IPS DF 19.7 (cell line): ENCODE results near the gene VGF.

ENCODE experiments used
- DNase-seq: peaks from one replicate; pipeline ENCODE4 v3.0.0-alpha.2; 2013; ENCODE audit warnings: low read depth, low spot score

Gene VGF

DNA sequence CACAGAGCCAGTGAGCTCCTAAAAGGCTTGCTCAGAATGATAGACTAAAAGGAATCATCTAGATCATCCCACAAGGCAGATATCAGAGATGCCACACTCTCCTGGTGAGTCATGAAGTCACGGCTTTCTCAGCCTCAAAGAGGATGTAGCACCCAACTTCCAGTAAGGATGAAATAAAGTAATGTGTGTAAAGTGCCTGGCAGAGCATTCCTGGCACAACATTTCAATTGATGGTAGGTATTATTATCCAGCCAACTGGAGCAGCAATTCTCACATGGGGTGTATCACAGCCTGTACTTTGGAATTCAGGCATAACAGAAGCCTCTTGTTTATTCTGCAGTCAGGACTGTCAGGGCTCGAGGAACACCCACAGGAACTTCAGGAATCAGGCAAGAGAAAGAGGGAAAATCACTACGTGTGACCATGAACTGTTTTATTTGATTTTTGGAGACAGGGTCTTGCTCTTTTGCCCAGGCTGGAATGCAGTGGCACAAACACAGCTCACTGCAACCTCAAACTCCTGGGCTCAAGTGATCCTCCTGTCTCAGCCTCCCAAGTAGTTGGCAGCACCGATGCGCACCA lies 20.0 kb upstream of the VGF start:
- no peak for DNase-seq

DNA sequence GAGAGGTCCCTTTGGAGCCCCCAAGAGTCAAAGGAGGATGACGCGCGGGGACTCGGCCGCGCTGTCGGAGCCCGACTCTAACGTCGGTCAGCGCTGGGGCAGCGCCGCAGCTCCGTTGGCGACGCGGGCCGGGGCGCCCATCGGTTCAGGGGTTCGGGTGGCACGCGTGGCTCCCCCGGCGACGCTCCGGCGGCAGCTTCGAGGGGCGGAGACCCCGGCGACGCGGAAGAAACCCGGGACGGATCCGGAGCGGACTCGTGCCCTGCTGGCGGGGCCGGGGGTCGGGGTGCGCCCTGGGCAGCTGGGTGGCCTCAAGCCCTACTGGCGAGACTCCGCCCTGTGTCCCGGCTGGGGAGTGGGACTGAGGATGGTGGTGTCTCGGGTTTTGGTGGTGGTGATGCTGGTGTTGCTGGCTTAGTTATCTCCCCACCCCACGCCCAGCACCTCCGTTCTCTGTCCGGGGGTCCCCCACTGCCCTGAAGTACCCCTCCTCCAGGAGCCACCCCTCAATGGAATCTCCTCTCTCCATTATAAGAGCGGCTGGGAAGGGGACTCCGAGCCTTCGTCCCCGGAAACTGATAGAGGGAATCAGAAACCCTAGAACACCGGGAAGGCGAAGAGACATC lies 14.9 kb upstream of the VGF start, which contains the start of gene NAT16:
Gene NAT16 (minus strand): TSS at position 164 of the 626 bp plus-strand sequence. CDS start 5,486 bp downstream, outside the sequence.
- no peak for DNase-seq

DNA sequence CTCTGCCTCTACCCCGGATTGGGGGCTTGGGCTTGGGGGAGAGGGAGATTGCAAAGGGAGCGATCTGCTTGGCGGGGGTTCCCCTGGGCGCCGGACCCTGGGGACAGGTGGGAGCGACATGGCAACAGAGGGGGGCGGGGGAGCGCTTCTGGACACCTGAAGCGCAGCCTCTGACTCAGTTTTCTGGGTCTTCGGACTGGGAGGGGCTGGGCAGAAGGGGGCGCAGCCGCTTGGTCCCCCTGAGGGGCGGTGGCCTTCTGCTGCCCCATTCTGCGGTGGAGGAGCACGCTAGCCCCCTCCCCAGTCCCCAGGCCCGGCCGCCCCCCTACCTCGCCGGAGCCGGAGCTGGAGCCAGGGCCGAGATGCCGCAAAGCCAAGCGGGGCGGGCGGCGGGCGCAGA lies 14.3 kb upstream of the VGF start:
- no peak for DNase-seq

DNA sequence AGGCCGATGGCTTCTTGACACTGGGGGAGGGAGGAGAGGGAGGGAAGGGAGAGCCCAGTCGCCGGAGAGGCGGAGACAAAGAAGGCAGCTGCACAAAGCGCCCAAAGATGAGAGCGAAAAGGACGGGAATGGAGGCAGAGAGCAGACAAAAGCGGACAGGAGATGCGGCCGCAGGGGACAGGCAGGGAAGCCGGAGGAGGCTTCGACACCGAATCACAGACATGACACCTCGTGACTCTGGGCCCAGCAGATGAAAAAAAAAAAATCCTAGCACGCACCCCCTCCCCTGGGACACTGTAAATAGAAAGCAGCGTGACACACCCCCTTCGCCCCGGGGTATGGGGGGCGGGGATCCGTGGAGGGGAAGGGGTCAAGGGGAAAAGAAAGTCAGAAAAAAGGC lies 13.7 kb upstream of the VGF start:
- no peak for DNase-seq

DNA sequence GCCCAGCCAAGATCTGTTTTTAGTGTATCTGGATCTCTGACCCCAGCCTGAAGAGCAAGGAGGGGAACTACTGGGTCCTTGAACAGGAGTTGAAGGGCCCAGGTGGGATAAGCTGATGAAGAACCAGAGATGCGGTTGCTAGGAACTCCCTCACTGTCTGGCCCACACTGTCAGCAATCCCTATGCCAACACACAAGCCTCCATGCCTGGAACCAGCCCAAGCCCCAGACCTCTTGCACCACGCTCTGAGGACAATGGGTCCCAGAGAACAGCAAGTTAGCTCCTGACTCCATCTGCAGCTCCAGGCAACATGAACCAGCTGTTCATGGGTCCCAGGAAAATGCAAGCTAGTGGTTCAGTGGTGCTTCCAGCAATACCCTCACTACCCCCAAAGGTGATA lies 12.3 kb upstream of the VGF start:
- DNase-seq, result no peak

DNA sequence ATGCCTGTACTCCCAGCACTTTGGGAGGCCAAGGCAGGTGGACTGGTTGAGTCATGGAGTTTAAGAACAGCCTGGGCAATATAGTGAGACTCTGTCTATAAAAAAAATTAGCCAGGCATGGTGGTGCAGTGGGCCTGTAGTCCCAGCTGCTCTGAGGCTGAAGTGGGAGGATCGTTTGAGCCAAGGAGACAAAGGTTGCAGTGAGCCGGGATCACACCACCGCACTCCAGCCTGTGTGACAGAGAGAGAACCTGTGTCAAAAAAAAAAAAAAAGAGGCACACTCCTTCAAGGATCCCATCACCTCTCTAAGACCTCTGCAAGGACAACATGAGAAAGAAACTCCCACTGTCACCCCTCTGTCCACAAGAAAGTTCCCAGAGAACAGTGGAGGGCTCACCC lies 10.3 kb upstream of the VGF start:
- DNase-seq, result no peak

DNA sequence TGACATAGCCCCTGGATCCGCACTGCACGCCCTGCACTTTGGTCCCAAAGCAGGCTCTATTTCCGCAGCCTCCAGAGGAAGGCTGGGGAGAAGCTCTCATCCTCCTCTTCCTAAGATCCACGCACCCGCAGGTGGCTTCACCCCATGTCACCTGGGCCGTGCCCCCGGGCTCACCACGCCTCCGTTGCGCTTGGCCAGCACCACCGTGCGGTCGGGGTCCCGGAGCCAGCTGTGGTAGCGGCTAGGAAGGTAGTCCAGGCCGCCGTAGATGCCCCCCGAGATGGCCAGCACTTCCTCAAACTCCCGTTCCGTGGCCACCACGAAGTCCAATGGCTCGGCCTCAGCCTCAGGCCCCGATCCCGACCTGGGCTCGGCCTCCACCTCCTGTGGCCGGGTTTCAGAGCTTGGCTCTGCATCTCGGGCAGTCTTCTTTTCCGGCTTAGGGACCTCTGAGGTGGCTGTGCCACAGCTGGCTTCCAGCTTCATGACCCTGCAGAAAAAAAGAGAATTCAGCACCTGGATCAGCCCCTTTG lies 9.0 kb upstream of the VGF start:
- no peak for DNase-seq

DNA sequence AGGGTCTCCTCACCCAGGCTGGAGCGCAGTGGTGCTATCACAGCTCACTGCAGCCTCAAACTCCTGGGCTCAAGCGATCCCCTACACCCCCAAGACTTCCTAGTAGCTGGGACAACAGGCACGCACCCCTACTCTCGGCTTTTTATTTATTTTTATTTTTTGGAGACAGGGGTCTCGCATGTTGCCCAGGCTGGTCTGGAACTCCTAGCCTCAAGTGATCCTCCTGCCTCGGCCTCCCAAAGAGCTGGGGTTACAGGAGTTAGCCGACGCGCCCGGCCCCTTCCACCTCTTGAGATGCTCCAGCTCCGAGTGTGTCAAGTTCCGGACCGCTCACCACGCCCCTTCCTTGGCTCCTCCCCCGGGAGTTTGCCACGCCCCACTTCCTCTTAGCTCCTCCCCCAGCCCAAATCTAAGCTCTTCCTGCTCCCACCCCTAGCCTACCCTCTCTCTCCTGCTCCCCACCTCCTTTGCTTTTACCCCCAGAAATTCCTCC lies 8.4 kb upstream of the VGF start:
- no peak for DNase-seq

DNA sequence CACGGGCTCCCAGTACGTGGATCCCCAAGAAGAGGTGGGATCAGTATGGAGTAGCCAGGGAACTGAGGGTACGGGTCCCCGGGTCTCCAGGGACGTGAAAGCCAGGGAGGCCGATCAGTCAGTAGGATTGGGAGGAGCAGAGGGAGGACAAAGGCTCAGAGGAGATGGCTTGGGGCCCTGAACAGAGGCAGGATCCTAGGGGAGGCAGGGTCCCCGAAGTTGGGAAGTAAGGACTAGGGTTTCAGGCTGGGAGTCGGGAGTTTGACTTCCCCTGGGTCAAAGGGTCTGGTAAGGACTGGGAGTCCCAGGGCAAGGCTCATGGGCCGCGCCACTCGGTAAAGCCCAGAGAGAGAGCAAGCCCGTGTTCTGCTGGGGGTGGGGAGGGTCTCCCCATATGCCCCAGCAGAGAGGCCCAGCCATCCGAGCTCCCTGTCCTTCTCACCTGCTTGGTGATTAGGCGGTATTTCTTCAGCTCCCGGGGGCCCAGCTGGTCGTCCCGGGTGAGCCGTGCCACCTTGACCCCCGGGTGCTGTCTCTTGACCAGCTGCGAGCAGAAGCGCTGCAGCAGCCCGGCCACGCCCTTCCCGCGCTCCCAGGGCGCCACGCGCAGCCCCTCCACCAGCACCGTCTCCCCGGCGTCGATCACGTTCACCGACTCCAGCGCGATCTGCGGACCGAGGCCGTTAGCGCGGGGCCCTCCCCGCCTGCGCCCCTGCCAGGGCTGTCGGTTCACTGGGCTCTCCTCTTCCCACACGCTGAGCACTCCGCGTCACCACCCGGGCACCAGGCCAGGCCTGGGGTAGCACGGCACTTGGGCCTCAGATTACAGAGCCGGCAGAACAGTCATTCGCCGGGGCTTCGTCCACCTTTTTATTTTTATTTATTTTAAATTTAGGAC lies 7.7 kb upstream of the VGF start:
- no peak for DNase-seq

DNA sequence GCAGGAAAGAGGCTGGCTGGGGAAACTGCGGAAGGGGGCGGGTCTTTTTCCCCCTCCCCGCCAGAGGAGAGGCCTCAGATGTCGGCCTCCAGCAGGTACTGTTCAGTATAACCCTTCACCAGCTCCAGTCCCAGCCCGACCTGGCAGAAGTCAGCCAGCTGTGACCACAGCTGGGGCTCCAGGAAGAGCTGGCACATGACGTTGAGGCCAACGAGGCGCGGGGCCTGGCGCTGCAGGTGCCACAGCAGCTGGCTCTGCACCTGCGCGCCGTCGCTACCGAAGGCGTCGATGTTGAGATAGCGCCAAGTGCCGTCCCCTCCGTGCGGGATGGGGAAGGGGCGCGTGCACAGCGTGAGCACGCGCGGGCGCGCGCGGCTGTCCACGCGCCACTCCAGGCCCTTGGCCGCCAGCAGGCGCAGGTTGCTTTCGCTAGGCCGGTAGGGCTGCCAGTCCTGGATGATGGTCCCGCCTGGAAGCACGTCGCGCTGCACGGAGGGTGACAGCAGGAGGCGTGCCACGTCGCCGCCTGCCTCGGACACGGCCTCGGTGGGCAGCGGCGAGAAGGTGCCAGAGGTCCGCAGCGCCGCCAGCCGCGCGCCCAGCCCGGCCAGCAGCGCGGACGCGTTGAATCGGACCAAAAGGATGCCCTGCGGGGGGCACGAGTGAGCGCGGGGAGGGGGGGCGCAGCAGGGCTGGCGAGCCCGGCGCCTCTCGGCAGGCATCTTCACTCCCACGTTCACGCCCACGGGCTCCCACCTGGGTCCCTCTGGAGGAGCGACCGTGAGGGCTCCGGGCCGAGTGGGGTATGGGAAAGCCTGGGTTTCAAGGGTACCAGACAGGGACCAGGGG lies 6.9 kb upstream of the VGF start:
- no peak for DNase-seq

DNA sequence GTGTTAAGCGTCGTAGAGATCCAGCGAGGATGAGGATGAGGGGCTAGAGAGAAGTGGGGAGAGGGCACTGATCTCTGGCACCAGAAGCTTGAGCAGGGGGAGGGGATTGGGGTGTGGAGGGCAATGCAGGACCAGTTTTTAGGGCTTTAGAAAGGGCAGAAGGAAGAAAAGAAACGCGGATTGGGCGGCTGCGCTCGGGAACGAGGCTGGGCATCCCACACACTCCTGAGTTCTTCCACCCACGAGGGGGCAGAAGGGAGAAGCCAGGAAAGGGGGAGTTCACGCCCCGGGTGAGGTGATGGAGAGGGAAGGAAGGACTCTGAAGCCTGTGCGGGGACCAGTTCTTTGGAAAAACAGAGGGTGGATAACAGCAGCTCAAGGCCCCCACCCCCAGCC lies 6.1 kb upstream of the VGF start:
- DNase-seq, result no peak

DNA sequence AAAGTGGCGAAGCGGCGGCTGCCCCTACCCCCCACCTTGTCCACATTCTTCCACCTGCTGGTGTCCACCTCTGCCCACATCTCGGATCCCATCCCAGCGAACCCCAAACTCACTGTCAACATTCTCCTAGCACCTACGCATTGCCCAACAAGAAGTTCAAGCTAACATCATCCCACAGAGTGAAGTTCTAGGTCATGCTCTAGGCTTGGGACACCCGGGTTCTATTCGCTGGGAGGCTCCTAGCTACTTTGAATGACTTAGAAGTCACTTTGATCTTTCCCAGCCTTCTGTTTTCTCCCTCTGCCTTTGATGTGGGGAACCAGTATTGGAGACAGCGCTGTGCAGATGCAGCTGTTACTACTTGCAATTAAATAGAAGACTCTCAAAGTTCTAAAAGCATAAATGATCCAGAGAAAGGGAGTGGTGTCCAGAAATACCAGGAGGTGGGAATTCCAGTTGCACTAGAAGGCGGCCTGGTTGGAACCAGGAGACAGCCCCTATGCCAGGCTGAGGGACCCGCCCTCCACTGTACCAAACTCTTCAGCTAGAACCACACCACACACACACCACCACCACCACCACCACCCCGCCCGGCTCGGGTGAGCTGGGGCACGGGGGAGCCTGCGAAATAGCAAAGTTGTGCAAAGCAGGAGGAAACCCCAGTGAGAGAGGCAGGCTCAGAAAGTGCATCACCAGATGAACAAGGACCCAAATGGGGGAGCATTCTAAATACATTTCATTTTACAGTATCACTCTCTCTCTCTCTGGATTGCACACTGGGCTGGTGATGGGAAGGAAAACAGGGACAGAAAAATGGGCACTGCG lies 5.5 kb upstream of the VGF start:
- DNase-seq, result no peak

DNA sequence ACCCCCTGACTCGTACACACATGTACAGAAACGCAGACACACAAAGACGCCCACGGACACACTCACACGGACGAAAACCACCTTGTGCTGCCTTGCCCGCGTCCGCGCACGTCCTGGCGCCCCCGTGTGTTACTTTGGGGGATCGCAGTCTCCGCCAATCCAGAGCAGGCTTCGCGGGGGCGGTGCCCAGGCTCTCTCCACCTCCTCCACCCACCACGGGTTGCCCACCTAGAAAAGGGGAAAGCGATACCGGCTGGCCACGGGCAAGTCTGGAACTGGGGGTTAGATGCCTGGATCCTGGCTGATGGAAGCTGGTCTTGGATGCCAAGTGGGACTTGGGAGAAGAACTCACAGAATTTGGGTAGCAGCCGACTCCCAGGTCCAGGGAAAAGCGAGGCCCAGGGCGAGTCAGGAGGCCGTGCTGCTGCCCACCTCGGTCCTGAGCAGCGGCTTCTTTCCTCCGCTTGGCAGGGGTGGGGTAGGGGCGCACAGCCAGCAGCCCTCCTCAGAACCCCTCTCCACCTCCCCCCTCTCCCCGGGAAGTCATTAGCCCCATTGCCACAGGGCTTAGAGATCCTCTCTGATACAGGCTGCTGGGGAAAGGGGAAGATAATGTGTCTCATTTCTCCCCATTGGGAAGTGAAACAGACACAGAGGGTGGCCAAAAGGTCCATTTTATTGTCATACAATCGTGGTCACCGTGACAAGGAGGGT lies 4.6 kb upstream of the VGF start:
- DNase-seq, result no peak

DNA sequence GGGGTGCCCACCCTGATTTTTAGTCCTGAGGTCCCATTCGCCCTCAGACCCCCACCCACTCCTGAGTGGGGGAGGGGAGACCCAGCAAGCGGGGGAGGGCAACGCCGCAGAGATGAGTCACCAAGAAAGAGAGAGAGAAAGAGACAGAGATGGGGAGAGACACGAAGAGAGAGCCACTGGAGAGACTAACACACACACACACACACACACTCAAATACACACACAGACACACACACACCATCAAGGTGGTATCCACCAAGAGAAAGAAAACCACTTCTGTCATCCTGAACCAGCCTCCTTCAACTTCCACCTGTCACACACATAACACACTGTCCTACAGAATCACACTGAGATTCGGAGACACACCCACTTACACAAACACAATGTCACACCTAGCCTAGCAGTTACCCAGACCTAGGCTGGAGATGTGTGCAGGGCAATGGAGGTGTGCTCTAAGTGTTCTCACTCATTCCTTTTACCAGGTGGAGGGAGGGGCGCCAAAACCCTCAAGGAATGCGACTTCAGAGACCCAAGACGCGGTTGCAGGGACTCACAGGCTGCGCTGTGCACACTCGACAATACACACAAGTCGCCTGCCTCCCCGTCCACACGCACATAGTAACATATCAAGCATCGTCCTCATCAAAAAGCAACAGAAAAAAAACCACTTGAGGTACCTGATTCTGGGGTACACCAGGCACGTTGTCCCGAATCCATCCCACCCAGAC lies 3.9 kb upstream of the VGF start:
- DNase-seq, result no peak

DNA sequence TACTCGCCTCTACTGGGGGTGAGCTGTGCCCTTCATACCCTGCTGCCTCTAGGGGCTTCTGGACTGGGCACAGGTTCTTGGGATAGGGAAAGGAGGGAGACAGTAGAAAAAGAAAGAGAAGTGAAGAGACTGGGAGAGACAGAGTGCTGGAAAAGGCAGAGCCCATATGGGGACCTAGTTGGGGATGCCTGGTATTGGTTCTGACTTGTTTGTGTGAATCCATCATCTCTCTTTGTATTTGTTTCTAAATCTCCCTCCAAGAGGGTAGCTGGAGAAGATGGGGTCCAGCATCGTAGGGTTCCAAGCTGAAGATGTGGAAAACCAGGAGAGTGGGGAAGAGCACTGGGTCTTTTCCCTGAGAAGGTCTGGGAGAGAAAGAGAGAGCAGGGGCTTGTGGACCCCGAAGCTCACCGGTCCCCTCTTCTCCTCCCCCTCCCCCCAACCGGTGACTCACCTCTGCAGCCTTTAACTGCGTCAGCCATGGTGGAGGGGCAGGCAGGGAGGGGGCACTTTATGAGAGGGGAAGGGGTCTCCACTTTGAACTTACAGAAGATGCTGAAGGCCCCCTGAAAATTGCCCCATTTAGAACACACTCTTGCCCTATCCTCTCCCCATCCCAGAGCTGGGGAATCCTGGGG lies 3.2 kb upstream of the VGF start:
- DNase-seq, result no peak

DNA sequence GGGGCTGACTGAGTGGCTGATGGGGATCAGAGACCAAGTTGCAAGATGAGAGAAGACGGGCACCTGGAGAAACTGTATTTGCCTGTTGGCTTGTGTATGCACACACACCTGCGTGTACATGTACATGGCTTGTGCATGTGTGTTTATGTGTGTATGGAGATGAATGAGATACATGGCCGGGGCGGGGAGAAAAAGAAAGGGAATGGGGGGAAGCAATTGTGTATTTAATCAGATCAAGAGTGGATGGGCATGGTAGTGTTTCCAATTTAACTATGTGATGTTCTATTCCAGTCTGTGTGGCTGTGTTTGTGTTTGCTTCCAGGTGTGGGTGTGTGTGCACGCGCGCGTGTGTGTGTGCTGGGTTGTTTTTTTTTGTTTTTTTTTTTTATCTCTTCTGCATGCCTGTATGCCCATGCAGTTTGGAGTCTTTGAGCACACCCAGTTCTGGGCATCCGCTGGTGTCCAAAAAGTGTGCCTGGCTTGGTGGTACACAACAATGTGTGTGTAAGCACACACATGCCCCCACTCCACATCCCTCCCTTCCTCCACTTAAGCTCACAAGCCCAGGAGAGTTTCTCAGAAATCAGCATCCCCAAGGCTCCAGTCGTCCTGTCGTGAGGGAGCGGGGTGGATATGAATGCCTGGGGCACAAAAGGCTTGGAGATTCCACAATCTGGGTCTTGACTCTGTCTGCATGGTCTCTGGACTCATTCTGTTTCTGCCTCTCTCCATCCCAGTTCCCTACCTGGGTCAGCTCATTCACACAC lies 2.5 kb upstream of the VGF start:
- no peak for DNase-seq

DNA sequence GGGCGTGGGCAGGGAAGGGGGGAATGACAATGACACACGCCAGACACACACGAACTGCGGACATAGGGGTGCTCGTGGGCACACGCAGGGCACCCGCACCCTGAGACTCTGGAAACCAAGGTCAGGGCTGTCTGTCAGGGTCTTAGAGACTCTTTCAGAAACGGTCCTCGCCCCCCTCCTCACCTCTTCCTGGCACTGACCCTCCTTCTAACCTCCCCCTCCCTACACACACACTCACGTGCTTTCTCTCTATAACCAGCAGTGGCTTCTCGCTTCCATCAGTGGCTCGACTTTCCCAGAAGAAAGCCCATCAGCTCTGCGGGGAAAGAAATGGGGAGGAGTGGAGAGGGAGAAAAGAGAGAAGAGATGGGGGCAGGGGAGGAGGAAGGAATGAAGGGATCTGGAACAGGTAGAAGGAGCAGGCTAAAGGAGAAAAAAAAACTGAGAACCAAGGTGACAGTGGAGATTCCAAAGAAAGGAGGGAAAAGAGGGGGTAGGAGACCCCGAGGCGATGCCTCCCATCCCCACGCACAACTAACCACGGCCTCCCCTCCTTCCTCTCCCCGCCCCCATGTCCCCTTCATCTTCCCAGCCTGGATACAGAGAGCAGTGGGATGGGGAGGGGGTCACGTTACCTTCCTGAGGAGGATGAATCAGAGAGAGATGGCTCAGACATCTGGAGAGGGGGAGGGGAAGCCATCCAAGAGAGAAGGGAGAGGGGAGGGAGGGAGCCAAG lies 1.7 kb upstream of the VGF start:
- peak; percentile 92 for DNase-seq

DNA sequence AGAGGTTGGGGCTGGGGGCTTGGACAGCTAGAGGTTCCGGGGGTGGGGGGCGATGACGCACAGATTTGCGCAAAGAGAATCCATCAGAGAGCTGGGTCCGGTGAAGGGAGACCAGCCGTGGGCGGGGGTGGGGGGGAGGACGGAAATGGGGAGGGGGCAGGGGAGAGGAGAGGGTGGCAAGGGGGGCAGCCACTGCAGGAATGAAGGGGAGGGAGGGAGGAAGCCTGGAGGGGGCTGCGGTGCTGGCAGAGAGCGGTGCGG lies 1.2 kb upstream of the VGF start:
- no peak for DNase-seq
